Daoy (cell line): ENCODE measurements around the gene HNRNPU. TPM values are rescaled to one million over a fixed set of nuclear protein-coding genes. Genes with fewer than 3 reads are reported as not detected.
A peak's percentile ranks its signal among the peaks of the same experiment; 100 is the strongest.
"Not testable (repeated sequence)": the region's sequence is repeated elsewhere in the genome, so short reads cannot be mapped to it uniquely, and the experiment has no call there.

Source experiments
- DNase-seq: peaks from one replicate; pipeline ENCODE4 v3.0.0-alpha.2; 2015; ENCODE audit warnings: low read depth
- total RNA-seq: library from RNA; depleted of rRNA; stranded (reverse); fragments of >200 nt; shearing (Covaris generic); gene quantifications from 2 replicates; pipeline ENCODE4 v1.2.3, GENCODE V29; 2014

The HNRNPU gene
- total RNA-seq, 1 experiment from 2014 or later, result 691 TPM

- DNase-seq, result no peak
Measured at GRCh38 chr1:244840219-244840794, 24.0 kb downstream of the HNRNPU start.

- peak; percentile 13 for DNase-seq
Measured at GRCh38 chr1:244839656-244840055, 24.7 kb downstream of the HNRNPU start.

GRCh38 chr1:244837597-244838258 lies 26.6 kb downstream of the HNRNPU start:
- DNase-seq, result no peak

- DNase-seq, result no peak
Measured at GRCh38 chr1:244836584-244836983, 27.8 kb downstream of the HNRNPU start.

GRCh38 chr1:244836135-244836521 lies 28.2 kb downstream of the HNRNPU start:
- peak; percentile 32 for DNase-seq

GRCh38 chr1:244835276-244836134 lies 28.8 kb downstream of the HNRNPU start, which contains the start of gene COX20:
TSS of gene COX20 (plus strand) at chr1:244835658. CDS start at chr1:244835715, 57 bp downstream.
- DNase-seq, result peak; percentile 96

- DNase-seq, result peak; percentile 92
Measured at GRCh38 chr1:244834543-244835275, 29.6 kb downstream of the HNRNPU start.

- peak; percentile 69 for DNase-seq
Measured at GRCh38 chr1:244833734-244834542, 30.4 kb downstream of the HNRNPU start.

GRCh38 chr1:244833260-244833659 lies 31.1 kb downstream of the HNRNPU start:
- not testable (repeated sequence) for DNase-seq

GRCh38 chr1:244830639-244831038 lies 33.7 kb downstream of the HNRNPU start:
- no peak for DNase-seq

- DNase-seq, result no peak
Measured at GRCh38 chr1:244826712-244827111, 37.6 kb downstream of the HNRNPU start.

GRCh38 chr1:244822878-244823277 lies 41.5 kb downstream of the HNRNPU start:
- no peak for DNase-seq

GRCh38 chr1:244821134-244821533 lies 43.2 kb downstream of the HNRNPU start:
- no peak for DNase-seq

- no peak for DNase-seq
Measured at GRCh38 chr1:244820131-244820530, 44.2 kb downstream of the HNRNPU start.

GRCh38 chr1:244817415-244817894 lies 46.9 kb downstream of the HNRNPU start:
- no peak for DNase-seq

- no peak for DNase-seq
Measured at GRCh38 chr1:244815600-244816099, 48.7 kb downstream of the HNRNPU start.

- DNase-seq, result no peak
Measured at GRCh38 chr1:244813327-244813726, 51.0 kb downstream of the HNRNPU start.

GRCh38 chr1:244810221-244810620 lies 54.1 kb downstream of the HNRNPU start:
- no peak for DNase-seq

GRCh38 chr1:244807138-244807537 lies 57.2 kb downstream of the HNRNPU start:
- no peak for DNase-seq

- no peak for DNase-seq
Measured at GRCh38 chr1:244804841-244805240, 59.5 kb downstream of the HNRNPU start.
